WTC11 (cell line): ENCODE results near the gene TTYH1. TPM values are rescaled to one million over a fixed set of nuclear protein-coding genes. Genes with fewer than 3 reads are reported as not detected.
"Not testable (repeated sequence)": the region's sequence is repeated elsewhere in the genome, so short reads cannot be mapped to it uniquely, and the experiment has no call there.

ENCODE experiments used
- ATAC-seq: fragments of 200-7000 bp; cut with Tn5 transposase; 2 replicates; pipeline ENCODE4 v1.10.0; 2021; ENCODE audit warnings: mild to moderate bottlenecking, moderate library complexity
- CTCF ChIA-PET: fragments of 300-600 bp; sonication (Branson Sonifier 250); formaldehyde crosslinking; loops from one replicate; lab custom pipeline; 2021; ENCODE audit warnings: antibody characterized with exemption; lab: Charles Lee
- POLR2A ChIA-PET: fragments of 350-600 bp; sonication (Branson Sonifier 250); formaldehyde crosslinking; loops from one replicate; lab custom pipeline; 2021; ENCODE audit warnings: antibody characterized with exemption; lab: Charles Lee
- DNase-seq: peaks from one replicate; pipeline ENCODE4 v3.0.0; 2021; ENCODE audit warnings: low spot score
- H3K27ac Mint-ChIP-seq: 2 replicates; pipeline ENCODE4 v1.8.0; 2021; ENCODE audit warnings: mixed read lengths
- H3K27me3 Mint-ChIP-seq: 2 replicates; pipeline ENCODE4 v1.8.0; 2021; ENCODE audit warnings: low read depth, mild to moderate bottlenecking, moderate library complexity, mixed read lengths
- H3K36me3 Mint-ChIP-seq: 2 replicates; pipeline ENCODE4 v1.8.0; 2021; ENCODE audit warnings: mixed read lengths
- H3K4me1 Mint-ChIP-seq: 2 replicates; pipeline ENCODE4 v1.8.0; 2022; ENCODE audit warnings: mixed read lengths
- H3K4me3 Mint-ChIP-seq: 2 replicates; pipeline ENCODE4 v1.8.0; 2021; ENCODE audit warnings: mild to moderate bottlenecking, moderate library complexity, mixed read lengths
- H3K9me3 Mint-ChIP-seq: 2 replicates; pipeline ENCODE4 v1.8.0; 2021; ENCODE audit warnings: mixed read lengths
- E2F5 ChIP-seq: sonication (generic); formaldehyde crosslinking; IDR thresholded peaks from 2 replicates; pipeline ENCODE4 v1.8.1; 2022; ENCODE audit warnings: mild to moderate bottlenecking, moderate library complexity, missing genetic modification reagents
- EMX1 ChIP-seq: fragments of 250-450 bp; sonication (Bioruptor Pico); IDR thresholded peaks from 2 replicates; pipeline ENCODE4 v1.8.0; 2021; ENCODE audit warnings: mild to moderate bottlenecking
- FOXP1 ChIP-seq: sonication (generic); formaldehyde crosslinking; IDR thresholded peaks from 2 replicates; pipeline ENCODE4 v1.8.0; 2022; ENCODE audit warnings: missing genetic modification reagents, mild to moderate bottlenecking, moderate library complexity, borderline replicate concordance
- FOXP4 ChIP-seq: sonication (generic); formaldehyde crosslinking; IDR thresholded peaks from 2 replicates; pipeline ENCODE4 v1.8.0; 2022; ENCODE audit warnings: mild to moderate bottlenecking, missing genetic modification reagents
- HMGXB4 ChIP-seq: sonication (generic); formaldehyde crosslinking; IDR thresholded peaks from 2 replicates; pipeline ENCODE4 v1.8.1; 2023; ENCODE audit warnings: mild to moderate bottlenecking, moderate library complexity, missing genetic modification reagents
- JUN ChIP-seq: sonication (generic); formaldehyde crosslinking; IDR thresholded peaks from 2 replicates; pipeline ENCODE4 v1.8.0; 2023; ENCODE audit warnings: mild to moderate bottlenecking, missing genetic modification reagents
- MYBL2 ChIP-seq: sonication (generic); formaldehyde crosslinking; IDR thresholded peaks from 2 replicates; pipeline ENCODE4 v1.8.1; 2023; ENCODE audit warnings: mild to moderate bottlenecking, moderate library complexity, missing genetic modification reagents
- NR1H2 ChIP-seq: sonication (generic); formaldehyde crosslinking; IDR thresholded peaks from 2 replicates; pipeline ENCODE4 v1.9.0; 2021; ENCODE audit warnings: mild to moderate bottlenecking, moderate library complexity, missing genetic modification reagents
- RELA ChIP-seq: sonication (generic); formaldehyde crosslinking; IDR thresholded peaks from 2 replicates; pipeline ENCODE4 v1.8.1; 2022; ENCODE audit warnings: missing genetic modification reagents, mild to moderate bottlenecking, borderline replicate concordance
- SMAD4 ChIP-seq: sonication (generic); formaldehyde crosslinking; IDR thresholded peaks from 2 replicates; pipeline ENCODE4 v1.8.0; 2022; ENCODE audit warnings: mild to moderate bottlenecking, missing genetic modification reagents
- TEAD4 ChIP-seq: sonication (generic); formaldehyde crosslinking; IDR thresholded peaks from 2 replicates; pipeline ENCODE4 v1.8.0; 2022; ENCODE audit warnings: mild to moderate bottlenecking, missing genetic modification reagents
- TP53 ChIP-seq: sonication (generic); formaldehyde crosslinking; IDR thresholded peaks from 2 replicates; pipeline ENCODE4 v1.8.1; 2023; ENCODE audit warnings: mild to moderate bottlenecking, missing genetic modification reagents
- ZBTB21 ChIP-seq: sonication (generic); formaldehyde crosslinking; IDR thresholded peaks from 2 replicates; pipeline ENCODE4 v1.8.1; 2023; ENCODE audit warnings: mild to moderate bottlenecking, missing genetic modification reagents, borderline replicate concordance
- ZNF396 ChIP-seq: fragments of 250-450 bp; sonication (Bioruptor Pico); IDR thresholded peaks from 2 replicates; pipeline ENCODE4 v1.8.0; 2021; ENCODE audit warnings: mild to moderate bottlenecking, moderate library complexity, borderline replicate concordance
- ZNF671 ChIP-seq: fragments of 250-450 bp; sonication (Bioruptor Pico); IDR thresholded peaks from 2 replicates; pipeline ENCODE4 v1.8.0; 2021; ENCODE audit warnings: mild to moderate bottlenecking
- total RNA-seq: library from RNA; stranded (reverse); gene quantifications from 3 replicates; pipeline ENCODE4 v1.2.3, GENCODE V29; 2021
- TF ChIP-seq, protein P1 (sequence below): fragments of 250-450 bp; sonication (Bioruptor Pico); IDR thresholded peaks from 2 replicates; pipeline ENCODE4 v1.8.0; 2021; ENCODE audit warnings: mild to moderate bottlenecking
- TF ChIP-seq, protein P2 (sequence below): sonication (generic); formaldehyde crosslinking; IDR thresholded peaks from 2 replicates; pipeline ENCODE4 v1.8.0; 2022; ENCODE audit warnings: mild to moderate bottlenecking, missing genetic modification reagents
- TF ChIP-seq, protein P3 (sequence below): fragments of 250-450 bp; sonication (Bioruptor Pico); IDR thresholded peaks from 2 replicates; pipeline ENCODE4 v2.1.2; 2022; ENCODE audit warnings: mild to moderate bottlenecking, moderate library complexity

TTYH1 gene
- total RNA-seq, 1 experiment from 2014 or later = 37.1 TPM

GRCh38 chr19:54464630-54465425, 49.6 kb downstream of the TTYH1 start (continued):
- TF ChIP-seq E2F5 (CRISPR knock-in tag) = peak; percentile 19
- no peak for TF ChIP-seq FOXP4 (CRISPR knock-in tag)
- TF ChIP-seq TP53 (CRISPR knock-in tag) = 0 out of 2 replicates have a peak, but pooled peaks have one; percentile 42
- 0 out of 2 replicates have a peak, but pooled peaks have one; percentile 36 for TF ChIP-seq JUN (CRISPR knock-in tag)
- TF ChIP-seq RELA = no peak
- no peak for TF ChIP-seq NR1H2
- TF ChIP-seq, protein P1, sequence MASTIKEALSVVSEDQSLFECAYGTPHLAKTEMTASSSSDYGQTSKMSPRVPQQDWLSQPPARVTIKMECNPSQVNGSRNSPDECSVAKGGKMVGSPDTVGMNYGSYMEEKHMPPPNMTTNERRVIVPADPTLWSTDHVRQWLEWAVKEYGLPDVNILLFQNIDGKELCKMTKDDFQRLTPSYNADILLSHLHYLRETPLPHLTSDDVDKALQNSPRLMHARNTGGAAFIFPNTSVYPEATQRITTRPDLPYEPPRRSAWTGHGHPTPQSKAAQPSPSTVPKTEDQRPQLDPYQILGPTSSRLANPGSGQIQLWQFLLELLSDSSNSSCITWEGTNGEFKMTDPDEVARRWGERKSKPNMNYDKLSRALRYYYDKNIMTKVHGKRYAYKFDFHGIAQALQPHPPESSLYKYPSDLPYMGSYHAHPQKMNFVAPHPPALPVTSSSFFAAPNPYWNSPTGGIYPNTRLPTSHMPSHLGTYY (CRISPR knock-in tag) = no peak

DNA sequence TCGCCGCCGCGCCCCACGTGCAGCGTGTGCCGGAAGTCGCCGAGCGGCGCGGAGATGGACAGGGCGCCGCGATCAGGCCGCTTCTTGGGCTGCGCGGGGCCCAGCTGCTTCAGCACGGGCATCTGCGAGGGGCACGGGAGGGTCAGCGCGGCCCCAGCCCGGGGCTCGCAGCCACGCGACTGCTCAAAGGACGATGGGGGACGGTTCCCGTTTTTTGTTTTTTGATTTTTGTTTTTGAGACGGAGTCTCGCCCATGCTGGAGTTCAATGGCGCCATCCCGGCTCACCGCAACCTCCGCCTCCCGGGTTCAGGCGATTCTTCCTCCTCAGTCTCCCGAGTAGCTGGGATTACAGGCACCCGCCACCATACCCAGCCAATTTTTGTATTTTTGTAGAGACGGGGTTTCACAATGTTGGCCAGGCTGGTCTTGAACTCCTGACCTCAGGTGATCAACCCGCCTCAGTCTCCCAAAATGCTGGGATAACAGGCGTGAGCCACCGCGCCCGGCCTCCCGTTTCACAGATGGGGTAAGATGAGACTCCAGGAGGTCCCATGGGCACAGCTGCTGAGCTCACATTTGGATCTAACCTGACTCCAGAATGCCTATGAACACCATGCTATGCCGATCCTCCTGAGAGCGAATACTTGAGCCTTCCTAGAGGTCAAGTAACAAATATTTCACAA, 50.3 kb downstream of the TTYH1 start:
- Mint-ChIP-seq H3K4me1 (peaks cover 21% of the 10 kb centered on the region), H3K27ac (no peak overlapping the region), H3K9me3 (no peaks in the 10 kb centered on the region), H3K4me3 (peak overlapping the region; percentile 62), H3K36me3 (peaks cover 3% of the 10 kb centered on the region; the same call in 1 of the 2 replicates), H3K27me3 (peaks cover 45% of the 10 kb centered on the region)
- no peak for DNase-seq
- TF ChIP-seq, protein P2, sequence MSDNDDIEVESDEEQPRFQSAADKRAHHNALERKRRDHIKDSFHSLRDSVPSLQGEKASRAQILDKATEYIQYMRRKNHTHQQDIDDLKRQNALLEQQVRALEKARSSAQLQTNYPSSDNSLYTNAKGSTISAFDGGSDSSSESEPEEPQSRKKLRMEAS (CRISPR knock-in tag) = peak; percentile 6; the same call in 1 of the 2 replicates
- TF ChIP-seq HMGXB4 (CRISPR knock-in tag) = no peak
- ChIA-PET POLR2A (no interaction called here), CTCF (interaction anchor here (0.6 kb wide), 2 partner anchors 7 to 83 kb away, joined by 4 read pairs; partner anchors contain the start of gene CDC42EP5)
- ATAC-seq = no peak

DNA sequence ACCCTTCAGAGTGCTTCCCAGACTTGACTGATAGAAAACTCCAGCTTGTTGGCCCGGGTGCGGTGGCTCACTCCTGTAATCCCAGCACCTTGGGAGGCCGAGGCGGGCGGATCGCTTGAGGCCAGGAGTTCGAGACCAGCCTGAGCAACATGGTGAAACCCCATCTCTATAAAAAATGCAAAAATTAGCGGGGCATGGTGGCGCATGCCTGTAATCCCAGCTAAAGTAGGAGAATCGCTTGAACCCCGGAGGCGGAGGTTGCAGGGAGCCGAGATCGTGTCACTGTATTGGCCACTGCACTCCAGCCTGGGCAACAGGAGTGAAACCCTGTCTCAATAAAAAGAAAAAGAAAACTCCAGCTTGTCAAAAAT, 50.8 kb downstream of the TTYH1 start:
- Mint-ChIP-seq H3K27me3 (peaks cover 50% of the 10 kb centered on the region), H3K4me3 (peak overlapping the region; percentile 62), H3K4me1 (peaks cover 24% of the 10 kb centered on the region)
- POLR2A ChIA-PET, CTCF ChIA-PET, H3K9me3 Mint-ChIP-seq, H3K27ac Mint-ChIP-seq, H3K36me3 Mint-ChIP-seq, DNase-seq, ATAC-seq: not testable (repeated sequence)

- Mint-ChIP-seq H3K27me3 (peaks cover 62% of the 10 kb centered on the region), H3K36me3 (no peaks in the 10 kb centered on the region), H3K4me3 (peak overlapping the region; percentile 63), H3K4me1 (peaks cover 26% of the 10 kb centered on the region), H3K27ac (no peak overlapping the region), H3K9me3 (no peaks in the 10 kb centered on the region)
- CTCF ChIA-PET = interaction anchor here (1.1 kb wide), 1 partner anchor 412 kb away, joined by 3 read pairs; no protein-coding TSS in a partner anchor
- POLR2A ChIA-PET = no interaction called here
- DNase-seq (no peak), ATAC-seq (no peak)
- TF ChIP-seq RELA = no peak
- no peak for TF ChIP-seq MYBL2 (CRISPR knock-in tag)
- TF ChIP-seq EMX1 (CRISPR knock-in tag) = no peak
- TF ChIP-seq TEAD4 (CRISPR knock-in tag) = no peak
- no peak for TF ChIP-seq SMAD4
- no peak for TF ChIP-seq ZNF671 (CRISPR knock-in tag)
- no peak for TF ChIP-seq ZBTB21 (CRISPR knock-in tag)
- TF ChIP-seq TP53 (CRISPR knock-in tag) = no peak
- no peak for TF ChIP-seq ZNF396 (CRISPR knock-in tag)
- TF ChIP-seq, protein P3, sequence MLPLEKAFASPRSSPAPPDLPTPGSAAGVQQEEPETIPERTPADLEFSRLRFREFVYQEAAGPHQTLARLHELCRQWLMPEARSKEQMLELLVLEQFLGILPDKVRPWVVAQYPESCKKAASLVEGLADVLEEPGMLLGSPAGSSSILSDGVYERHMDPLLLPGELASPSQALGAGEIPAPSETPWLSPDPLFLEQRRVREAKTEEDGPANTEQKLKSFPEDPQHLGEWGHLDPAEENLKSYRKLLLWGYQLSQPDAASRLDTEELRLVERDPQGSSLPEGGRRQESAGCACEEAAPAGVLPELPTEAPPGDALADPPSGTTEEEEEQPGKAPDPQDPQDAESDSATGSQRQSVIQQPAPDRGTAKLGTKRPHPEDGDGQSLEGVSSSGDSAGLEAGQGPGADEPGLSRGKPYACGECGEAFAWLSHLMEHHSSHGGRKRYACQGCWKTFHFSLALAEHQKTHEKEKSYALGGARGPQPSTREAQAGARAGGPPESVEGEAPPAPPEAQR (CRISPR knock-in tag) = no peak
- TF ChIP-seq FOXP1 (CRISPR knock-in tag) = no peak
Observed at GRCh38 chr19:54469496-54469934, 54.3 kb downstream of the TTYH1 start.
